Neural cell (in vitro differentiated cells): ENCODE measurements around the gene MED23. TPM values are rescaled to one million over a fixed set of nuclear protein-coding genes. Genes with fewer than 3 reads are reported as not detected.

Experiments
- H2AFZ ChIP-seq: fragments of 200-600, 300-800 bp; sonication (generic), shearing (Covaris generic); 2 replicates; pipeline ENCODE4 v1.6.0; 2014; ENCODE audit warnings: low read depth, mild to moderate bottlenecking, antibody characterized with exemption, low read length, moderate library complexity
- H3F3A ChIP-seq: fragments of 200-600 bp; shearing (Covaris generic); 2 replicates; pipeline ENCODE4 v1.6.1; 2016; ENCODE audit warnings: mild to moderate bottlenecking, moderate library complexity, mixed read lengths, antibody characterized with exemption, low read length; ENCODE audit not compliant: insufficient read depth, poor library complexity, severe bottlenecking
- H3K27ac ChIP-seq: fragments of 200-600, 300-800 bp; sonication (generic), shearing (Covaris generic); 2 replicates; pipeline ENCODE4 v1.5.1; 2014; ENCODE audit warnings: mild to moderate bottlenecking, low read length, moderate library complexity
- H3K27me3 ChIP-seq: fragments of 300-800, 200-600 bp; sonication (generic), shearing (Covaris generic); 2 replicates; pipeline ENCODE4 v1.6.0; 2014; ENCODE audit warnings: mild to moderate bottlenecking, low read depth, low read length, moderate library complexity; ENCODE audit not compliant: insufficient read depth
- H3K36me3 ChIP-seq: fragments of 300-800, 200-600 bp; sonication (generic), shearing (Covaris generic); 2 replicates; pipeline ENCODE4 v1.5.1; 2014; ENCODE audit warnings: mild to moderate bottlenecking, antibody characterized with exemption, low read length, moderate library complexity; ENCODE audit not compliant: insufficient read depth
- H3K4me2 ChIP-seq: fragments of 300-800, 200-600 bp; sonication (generic), shearing (Covaris generic); 2 replicates; pipeline ENCODE4 v1.6.0; 2014; ENCODE audit warnings: mild to moderate bottlenecking, low read length
- H3K4me3 ChIP-seq: fragments of 300-800, 200-600 bp; sonication (generic), shearing (Covaris generic); 2 replicates; pipeline ENCODE4 v1.5.1; 2014; ENCODE audit warnings: mild to moderate bottlenecking, low read length, moderate library complexity
- H3K79me2 ChIP-seq: fragments of 200-600 bp; shearing (Covaris generic); replicated peaks from 2 replicates; pipeline ENCODE4 v1.6.0; 2014; ENCODE audit warnings: mild to moderate bottlenecking, low read length, moderate library complexity; ENCODE audit not compliant: insufficient read depth
- H3K9ac ChIP-seq: fragments of 300-800, 200-600 bp; sonication (generic), shearing (Covaris generic); 2 replicates; pipeline ENCODE4 v1.6.1; 2016; ENCODE audit warnings: mild to moderate bottlenecking, low read length, mixed read lengths
- H3K9me2 ChIP-seq: fragments of 200-600 bp; shearing (Covaris generic); 2 replicates; pipeline ENCODE4 v1.6.1; 2016; ENCODE audit warnings: mild to moderate bottlenecking, low read length, mixed read lengths; ENCODE audit not compliant: insufficient read depth
- H3K9me3 ChIP-seq: fragments of 200-600, 300-800 bp; sonication (generic), shearing (Covaris generic); 2 replicates; pipeline ENCODE4 v1.6.1; 2016; ENCODE audit warnings: mild to moderate bottlenecking, mixed run types, low read length, moderate library complexity, mixed read lengths
- H4K20me1 ChIP-seq: fragments of 200-600 bp; shearing (Covaris generic); 2 replicates; pipeline ENCODE4 v1.6.1; 2016; ENCODE audit warnings: mild to moderate bottlenecking, mixed run types; ENCODE audit not compliant: insufficient read depth
- CTCF ChIP-seq: fragments of 450-650 bp; IDR thresholded peaks from 2 replicates; pipeline ENCODE4 v1.5.1; 2014; ENCODE audit warnings: antibody characterized with exemption, mild to moderate bottlenecking, moderate library complexity; ENCODE audit not compliant: poor library complexity, severe bottlenecking
- EP300 ChIP-seq: fragments of 450-650 bp; conservative IDR thresholded peaks from 2 replicates; pipeline ENCODE4 v1.6.1; 2014; ENCODE audit warnings: antibody characterized with exemption, mild to moderate bottlenecking, moderate library complexity; ENCODE audit not compliant: poor library complexity, severe bottlenecking
- EZH2 ChIP-seq: fragments of 200-600, 300-800 bp; shearing (Covaris generic), sonication (generic); IDR thresholded peaks from 2 replicates; pipeline ENCODE4 v1.6.1; 2014; ENCODE audit warnings: antibody characterized with exemption, low read length, borderline replicate concordance, mild to moderate bottlenecking; ENCODE audit not compliant: insufficient read depth, poor library complexity, severe bottlenecking
- MXI1 ChIP-seq: fragments of 450-650 bp; conservative IDR thresholded peaks from 2 replicates; pipeline ENCODE4 v1.6.1; 2014; ENCODE audit warnings: antibody characterized with exemption, mild to moderate bottlenecking; ENCODE audit not compliant: poor library complexity, severe bottlenecking
- POLR2AphosphoS5 ChIP-seq: IDR thresholded peaks from 2 replicates; pipeline ENCODE4 v1.6.1; 2012
- RAD21 ChIP-seq: fragments of 450-650 bp; conservative IDR thresholded peaks from 2 replicates; pipeline ENCODE4 v1.6.1; 2014; ENCODE audit warnings: antibody characterized with exemption, mild to moderate bottlenecking, moderate library complexity
- REST ChIP-seq: IDR thresholded peaks from 2 replicates; pipeline ENCODE4 v1.6.1; 2012; ENCODE audit warnings: borderline replicate concordance
- SMC3 ChIP-seq: fragments of 450-650 bp; conservative IDR thresholded peaks from 2 replicates; pipeline ENCODE4 v1.6.1; 2014; ENCODE audit warnings: antibody characterized with exemption, mild to moderate bottlenecking, moderate library complexity; ENCODE audit not compliant: poor library complexity
- TAF1 ChIP-seq: IDR thresholded peaks from 2 replicates; pipeline ENCODE4 v1.6.1; 2012; ENCODE audit warnings: low read depth
- polyA plus RNA-seq: library from polyadenylated mRNA; depleted of rRNA; stranded (reverse); fragments of >200 nt; gene quantifications from 2 replicates; pipeline ENCODE4 v1.2.3, GENCODE V29; 2014

MED23 gene
- polyA plus RNA-seq, 1 donor from 2014 or later, result 104 TPM

- TF ChIP-seq SMC3 (no peak), REST (no peak), CTCF (no peak), EP300 (no peak), TAF1 (no peak), MXI1 (no peak), RAD21 (no peak), POLR2AphosphoS5 (no peak), EZH2 (no peak)
- Histone ChIP-seq H3K27me3 (no peaks in the 10 kb centered on the region), H3K79me2 (no peaks in the 10 kb centered on the region), H3F3A (no peaks in the 10 kb centered on the region), H3K9ac (no peak overlapping the region), H3K27ac (no peak overlapping the region), H3K9me3 (no peaks in the 10 kb centered on the region), H3K9me2 (no peaks in the 10 kb centered on the region), H3K4me3 (no peak overlapping the region), H4K20me1 (no peaks in the 10 kb centered on the region), H2AFZ (no peak overlapping the region), H3K4me2 (no peak overlapping the region), H3K36me3 (no peaks in the 10 kb centered on the region)
These were observed 26.3 kb upstream of the MED23 start for GRCh38 chr6:131654326-131654725.

GRCh38 chr6:131652472-131652871 lies 24.4 kb upstream of the MED23 start:
- no peak overlapping the region for H3K27ac ChIP-seq

More at GRCh38 chr6:131652472-131652871, 24.4 kb upstream of the MED23 start:
- no peaks in the 10 kb centered on the region for H3K79me2 ChIP-seq
- no peak overlapping the region for H3K4me3 ChIP-seq
- no peak overlapping the region for H2AFZ ChIP-seq
- H4K20me1 ChIP-seq, result no peaks in the 10 kb centered on the region
- H3K36me3 ChIP-seq, result no peaks in the 10 kb centered on the region
- H3K27me3 ChIP-seq, result no peaks in the 10 kb centered on the region
- no peaks in the 10 kb centered on the region for H3F3A ChIP-seq
- no peak for TF ChIP-seq REST
- TF ChIP-seq CTCF, result no peak
- no peak for TF ChIP-seq RAD21
- no peak for TF ChIP-seq MXI1
- TF ChIP-seq EP300, result no peak
- no peak for TF ChIP-seq TAF1
- no peak for TF ChIP-seq POLR2AphosphoS5
- TF ChIP-seq SMC3, result no peak
- no peak for TF ChIP-seq EZH2
- no peak overlapping the region for H3K9ac ChIP-seq
- H3K4me2 ChIP-seq, result no peak overlapping the region
- H3K9me2 ChIP-seq, result no peaks in the 10 kb centered on the region
- no peaks in the 10 kb centered on the region for H3K9me3 ChIP-seq
